Liver (tissue), 3 donors: Measurements from ENCODE around the gene UPK2.

ENCODE experiments used
- EGR1 ChIP-seq, 2 donors: IDR thresholded peaks; 2 replicates each; pipeline ENCODE4 v1.6.1; 2016 to 2018; ENCODE audit warnings: antibody characterized with exemption in 2 of 2, low read depth in 2 of 2
- FOXA2 ChIP-seq: IDR thresholded peaks from 2 replicates; pipeline ENCODE4 v1.6.1; 2016; ENCODE audit warnings: antibody characterized with exemption
- HNF4A ChIP-seq, 2 donors: conservative IDR thresholded peaks; 2 replicates each; pipeline ENCODE4 v1.6.1; 2016; ENCODE audit warnings: antibody characterized with exemption in 2 of 2, mild to moderate bottlenecking in 2 of 2
- JUND ChIP-seq, 2 donors: IDR thresholded peaks; 2 replicates each; pipeline ENCODE4 v1.6.1; 2016; ENCODE audit warnings: antibody characterized with exemption in 2 of 2
- MAX ChIP-seq: IDR thresholded peaks from 2 replicates; pipeline ENCODE4 v1.6.1; 2016; ENCODE audit warnings: antibody characterized with exemption
- RAD21 ChIP-seq, 2 donors: IDR thresholded peaks; 2 replicates each; pipeline ENCODE4 v1.6.1; 2016; ENCODE audit warnings: antibody characterized with exemption in 2 of 2, mild to moderate bottlenecking in 2 of 2
- REST ChIP-seq: IDR thresholded peaks from 2 replicates; pipeline ENCODE4 v1.6.1; 2016; ENCODE audit warnings: antibody characterized with exemption, mild to moderate bottlenecking
- RXRA ChIP-seq, 2 donors: IDR thresholded peaks; 2 replicates each; pipeline ENCODE4 v1.6.1; 2017 to 2018; ENCODE audit warnings: antibody characterized with exemption in 2 of 2, mild to moderate bottlenecking in 1 of 2
- SP1 ChIP-seq: IDR thresholded peaks from 2 replicates; pipeline ENCODE4 v1.6.1; 2018; ENCODE audit warnings: antibody characterized with exemption, mild to moderate bottlenecking
- TAF1 ChIP-seq: conservative IDR thresholded peaks from 2 replicates; pipeline ENCODE4 v1.6.1; 2016; ENCODE audit warnings: antibody characterized with exemption, mild to moderate bottlenecking
- YY1 ChIP-seq: IDR thresholded peaks from 2 replicates; pipeline ENCODE4 v1.6.1; 2016; ENCODE audit warnings: antibody characterized with exemption, mild to moderate bottlenecking
- TF ChIP-seq, protein P1 (sequence below): fragments of 150-350 bp; IDR thresholded peaks from 2 replicates; pipeline ENCODE4 v1.5.1; 2017; ENCODE audit warnings: improper control_type of control experiment, low read depth, low read length; ENCODE audit not compliant: missing input control
- TF ChIP-seq, protein P2 (sequence below): IDR thresholded peaks from 2 replicates; pipeline ENCODE4 v1.6.1; 2016; ENCODE audit warnings: antibody characterized with exemption
- donor health status: healthy.
- donor health status: healthy.

- TF ChIP-seq, protein P1, sequence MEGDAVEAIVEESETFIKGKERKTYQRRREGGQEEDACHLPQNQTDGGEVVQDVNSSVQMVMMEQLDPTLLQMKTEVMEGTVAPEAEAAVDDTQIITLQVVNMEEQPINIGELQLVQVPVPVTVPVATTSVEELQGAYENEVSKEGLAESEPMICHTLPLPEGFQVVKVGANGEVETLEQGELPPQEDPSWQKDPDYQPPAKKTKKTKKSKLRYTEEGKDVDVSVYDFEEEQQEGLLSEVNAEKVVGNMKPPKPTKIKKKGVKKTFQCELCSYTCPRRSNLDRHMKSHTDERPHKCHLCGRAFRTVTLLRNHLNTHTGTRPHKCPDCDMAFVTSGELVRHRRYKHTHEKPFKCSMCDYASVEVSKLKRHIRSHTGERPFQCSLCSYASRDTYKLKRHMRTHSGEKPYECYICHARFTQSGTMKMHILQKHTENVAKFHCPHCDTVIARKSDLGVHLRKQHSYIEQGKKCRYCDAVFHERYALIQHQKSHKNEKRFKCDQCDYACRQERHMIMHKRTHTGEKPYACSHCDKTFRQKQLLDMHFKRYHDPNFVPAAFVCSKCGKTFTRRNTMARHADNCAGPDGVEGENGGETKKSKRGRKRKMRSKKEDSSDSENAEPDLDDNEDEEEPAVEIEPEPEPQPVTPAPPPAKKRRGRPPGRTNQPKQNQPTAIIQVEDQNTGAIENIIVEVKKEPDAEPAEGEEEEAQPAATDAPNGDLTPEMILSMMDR = peak; percentile 99
- peak; percentile 86 to 94 for TF ChIP-seq RAD21 (IDR thresholded peaks at IDR 0.05)
- peak; percentile 78 for TF ChIP-seq YY1
- TF ChIP-seq MAX = no peak
- peak; percentile 81 to 91 for TF ChIP-seq RXRA (IDR thresholded peaks at IDR 0.05)
- TF ChIP-seq REST = no peak
- peak in 1 of 2 donors; percentile 35 for TF ChIP-seq JUND (IDR thresholded peaks at IDR 0.05)
- peak; percentile 31 to 51 for TF ChIP-seq EGR1 (IDR thresholded peaks at IDR 0.05; ENCODE audit: low read depth in 2 of 2)
- TF ChIP-seq TAF1 = no peak
- TF ChIP-seq FOXA2 = no peak
- peak; percentile 48 to 49 for TF ChIP-seq HNF4A (conservative IDR thresholded peaks at IDR 0.05)
- peak; percentile 59 for TF ChIP-seq SP1
- TF ChIP-seq, protein P2, sequence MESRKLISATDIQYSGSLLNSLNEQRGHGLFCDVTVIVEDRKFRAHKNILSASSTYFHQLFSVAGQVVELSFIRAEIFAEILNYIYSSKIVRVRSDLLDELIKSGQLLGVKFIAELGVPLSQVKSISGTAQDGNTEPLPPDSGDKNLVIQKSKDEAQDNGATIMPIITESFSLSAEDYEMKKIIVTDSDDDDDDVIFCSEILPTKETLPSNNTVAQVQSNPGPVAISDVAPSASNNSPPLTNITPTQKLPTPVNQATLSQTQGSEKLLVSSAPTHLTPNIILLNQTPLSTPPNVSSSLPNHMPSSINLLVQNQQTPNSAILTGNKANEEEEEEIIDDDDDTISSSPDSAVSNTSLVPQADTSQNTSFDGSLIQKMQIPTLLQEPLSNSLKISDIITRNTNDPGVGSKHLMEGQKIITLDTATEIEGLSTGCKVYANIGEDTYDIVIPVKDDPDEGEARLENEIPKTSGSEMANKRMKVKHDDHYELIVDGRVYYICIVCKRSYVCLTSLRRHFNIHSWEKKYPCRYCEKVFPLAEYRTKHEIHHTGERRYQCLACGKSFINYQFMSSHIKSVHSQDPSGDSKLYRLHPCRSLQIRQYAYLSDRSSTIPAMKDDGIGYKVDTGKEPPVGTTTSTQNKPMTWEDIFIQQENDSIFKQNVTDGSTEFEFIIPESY = no peak
Observed at GRCh38 chr11:118930094-118930712, 25.9 kb upstream of the UPK2 start.
